ENCODE measurements around the gene HDAC11. TPM values are rescaled to one million over a fixed set of nuclear protein-coding genes. Genes with fewer than 3 reads are reported as not detected.

HDAC11 gene
- total RNA-seq, 1 donor from 2014 or later = 1.3 TPM

GRCh38 chr3:13540297-13540995 is 60.3 kb downstream of the HDAC11 start:
- intact Hi-C loops (cut with micrococcal nuclease) = no loop called here

- intact Hi-C loops (cut with micrococcal nuclease) = no loop called here
These were observed 61.6 kb downstream of the HDAC11 start for GRCh38 chr3:13541691-13542090.

- intact Hi-C loops (cut with micrococcal nuclease) = no loop called here
These were observed 62.0 kb downstream of the HDAC11 start for GRCh38 chr3:13542142-13542541.

GRCh38 chr3:13543253-13543652 is 63.1 kb downstream of the HDAC11 start:
- intact Hi-C loops (cut with micrococcal nuclease) = no loop called here

GRCh38 chr3:13544293-13544831 is 64.3 kb downstream of the HDAC11 start:
- intact Hi-C loops (cut with micrococcal nuclease) = no loop called here

GRCh38 chr3:13544951-13545651 is 65.0 kb downstream of the HDAC11 start:
- intact Hi-C loops (cut with micrococcal nuclease) = no loop called here

- intact Hi-C loops (cut with micrococcal nuclease) = no loop called here
These were observed 65.9 kb downstream of the HDAC11 start for GRCh38 chr3:13545952-13546454.

GRCh38 chr3:13546667-13547171 is 66.6 kb downstream of the HDAC11 start:
- intact Hi-C loops (cut with micrococcal nuclease) = no loop called here

GRCh38 chr3:13547591-13548371 is 67.7 kb downstream of the HDAC11 start:
- intact Hi-C loops (cut with micrococcal nuclease) = no loop called here

GRCh38 chr3:13548696-13549622 is 68.9 kb downstream of the HDAC11 start, which contains the start of gene FBLN2:
Gene FBLN2, plus strand, starts transcription at chr3:13549125. Its CDS starts 21,231 bp downstream, at chr3:13570356.
- intact Hi-C loops (cut with micrococcal nuclease) = no loop called here

- intact Hi-C loops (cut with micrococcal nuclease) = no loop called here
These were observed 69.7 kb downstream of the HDAC11 start for GRCh38 chr3:13549623-13550422.

- intact Hi-C loops (cut with micrococcal nuclease) = no loop called here
These were observed 70.3 kb downstream of the HDAC11 start for GRCh38 chr3:13550423-13550690.

GRCh38 chr3:13550791-13551360 is 70.8 kb downstream of the HDAC11 start:
- intact Hi-C loops (cut with micrococcal nuclease) = no loop called here

GRCh38 chr3:13552857-13553652 is 72.9 kb downstream of the HDAC11 start:
- intact Hi-C loops (cut with micrococcal nuclease) = no loop called here

GRCh38 chr3:13553686-13554085 is 73.6 kb downstream of the HDAC11 start:
- intact Hi-C loops (cut with micrococcal nuclease) = no loop called here

GRCh38 chr3:13555753-13556152 is 75.6 kb downstream of the HDAC11 start:
- intact Hi-C loops (cut with micrococcal nuclease) = no loop called here
